Kidney (tissue), 14 donors: Measurements from ENCODE around the gene LPCAT2. TPM values are rescaled to one million over a fixed set of nuclear protein-coding genes. Genes with fewer than 3 reads are reported as not detected.
"Not testable (repeated sequence)": the region's sequence is repeated elsewhere in the genome, so short reads cannot be mapped to it uniquely, and the experiment has no call there.

Source experiments
- DNase-seq, 5 donors: peaks; one replicate each; pipeline ENCODE4 v3.0.0-alpha.2; 2013 to 2020
- FAIRE-seq: peaks from 2 replicates; lab custom pipeline; 2012; peaks lifted over from hg19 to GRCh38; lab: Jason Lieb, UNC
- H3K27ac ChIP-seq, 2 donors: one replicate each; pipeline ENCODE4 v1.7.0; 2013; ENCODE audit warnings: low read depth in 2 of 2, low read length in 2 of 2, inconsistent platforms in 1 of 2
- H3K27me3 ChIP-seq: one replicate; pipeline ENCODE4 v1.7.1; 2013; ENCODE audit warnings: low read length, inconsistent platforms; ENCODE audit not compliant: control insufficient read depth, insufficient read depth
- H3K36me3 ChIP-seq, 3 donors: one replicate each; pipeline versions ENCODE4 v1.7.0 to v1.7.1; 2013; ENCODE audit warnings: low read length in 3 of 3, control low read depth in 1 of 3, inconsistent platforms in 1 of 3; ENCODE audit not compliant: insufficient read depth in 3 of 3, control insufficient read depth in 2 of 3
- H3K4me1 ChIP-seq, 3 donors: one replicate each; pipeline versions ENCODE4 v1.7.0 to v1.7.1; 2013; ENCODE audit warnings: low read length in 3 of 3, inconsistent platforms in 1 of 3, low read depth in 1 of 3; ENCODE audit not compliant: control insufficient read depth in 2 of 3, insufficient read depth in 2 of 3
- H3K4me3 ChIP-seq, 3 donors: one replicate each; pipeline versions ENCODE4 v1.7.0 to v1.8.1; 2013; ENCODE audit warnings: low read length in 3 of 3, control low read depth in 1 of 3, inconsistent platforms in 1 of 3
- H3K9ac ChIP-seq, 3 donors: one replicate each; pipeline versions ENCODE4 v1.7.0 to v1.7.1; 2013; ENCODE audit warnings: low read length in 3 of 3, control low read depth in 1 of 3, inconsistent platforms in 1 of 3
- H3K9me3 ChIP-seq, 3 donors: one replicate each; pipeline versions ENCODE4 v1.7.0 to v1.7.1; 2013; ENCODE audit warnings: low read length in 3 of 3, control low read depth in 1 of 3, inconsistent platforms in 1 of 3; ENCODE audit not compliant: control insufficient read depth in 2 of 3, insufficient read depth in 1 of 3
- intact Hi-C: fragments of 100-400 bp; cut with DNase I; formaldehyde crosslinking; loops from one replicate; pipeline ENCODE4 v1.11.1; 2022
- polyA plus RNA-seq: library from polyadenylated mRNA; stranded (reverse); fragments of 350-450 nt; fragmentation: Illumina TruSeq; extraction: RNeasy Lipid Tissue Mini Kit (QIAGEN cat#74804); gene quantifications from one replicate; pipeline ENCODE4 v1.2.3, GENCODE V29; 2014; ENCODE audit warnings: low read depth, low replicate concordance; ENCODE audit not compliant: insufficient read depth
- total RNA-seq: library from RNA; stranded (reverse); fragmentation: NEBNext Ultra II Directional; extraction: Animal tissue kit (Norgen Biotek cat#: 25700); gene quantifications from one replicate; pipeline ENCODE4 v1.2.1, GENCODE V29; 2021
- TF ChIP-seq, protein P1 (sequence below): IDR thresholded peaks from 3 replicates; pipeline ENCODE4 v1.5.1; 2012; ENCODE audit warnings: mild to moderate bottlenecking, moderate library complexity, borderline replicate concordance; ENCODE audit not compliant: insufficient read depth; ENCODE audit errors: extremely low read depth
- donor health status: control.
- donor health status: control.
- donor health status: control.
- donor health status: control.
- donor health status: control.
- donor health status: DM: yes; HTN: yes; CAD: no.
- donor health status: Normal renal cell carcinoma (clear cell type).

LPCAT2 gene
- total and polyA plus RNA-seq, 2 donors from 2014 or later = 7.7 to 20.6 TPM

DNA sequence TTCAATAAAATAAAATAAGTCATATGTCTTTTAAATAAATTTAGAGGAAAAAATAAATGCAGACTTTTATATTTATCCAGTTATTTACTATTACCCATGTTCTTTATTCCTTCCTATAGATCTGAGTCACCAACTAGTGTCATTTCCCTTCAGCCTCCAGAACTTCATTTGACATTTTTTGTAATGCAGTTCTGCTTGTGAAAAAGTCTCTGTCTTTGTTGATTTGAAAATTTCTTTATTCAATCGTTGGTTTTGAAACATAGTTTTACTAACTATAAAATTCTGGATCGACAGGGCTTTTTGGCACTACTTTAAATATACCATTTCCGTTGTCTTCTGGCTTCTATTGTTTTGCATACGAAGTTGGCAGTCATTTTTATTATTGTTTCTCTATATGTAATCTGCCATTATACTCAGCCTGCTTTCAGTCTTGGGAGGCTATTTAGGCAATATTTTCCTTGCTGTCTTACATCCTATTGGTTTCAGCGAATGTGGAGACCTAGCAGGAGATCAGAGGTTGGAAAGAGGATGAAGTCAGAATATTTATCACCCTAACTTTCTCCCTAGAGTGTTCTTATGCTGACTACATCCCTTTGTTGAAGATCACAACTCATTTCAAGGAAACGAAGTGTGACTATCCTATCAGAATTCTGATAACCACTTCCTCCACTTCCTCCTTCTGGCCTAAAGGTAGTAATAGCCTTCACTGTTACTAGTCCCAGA, 104.9 kb downstream of the LPCAT2 start:
- H3K27me3 ChIP-seq = no peaks in the 10 kb centered on the region
- intact Hi-C loops = no loop called here
- no peak for FAIRE-seq
- no peak overlapping the region for H3K4me3 ChIP-seq
- no peak overlapping the region for H3K27ac ChIP-seq
- no peak for DNase-seq
- no peaks in the 10 kb centered on the region for H3K36me3 ChIP-seq
- TF ChIP-seq, protein P1, sequence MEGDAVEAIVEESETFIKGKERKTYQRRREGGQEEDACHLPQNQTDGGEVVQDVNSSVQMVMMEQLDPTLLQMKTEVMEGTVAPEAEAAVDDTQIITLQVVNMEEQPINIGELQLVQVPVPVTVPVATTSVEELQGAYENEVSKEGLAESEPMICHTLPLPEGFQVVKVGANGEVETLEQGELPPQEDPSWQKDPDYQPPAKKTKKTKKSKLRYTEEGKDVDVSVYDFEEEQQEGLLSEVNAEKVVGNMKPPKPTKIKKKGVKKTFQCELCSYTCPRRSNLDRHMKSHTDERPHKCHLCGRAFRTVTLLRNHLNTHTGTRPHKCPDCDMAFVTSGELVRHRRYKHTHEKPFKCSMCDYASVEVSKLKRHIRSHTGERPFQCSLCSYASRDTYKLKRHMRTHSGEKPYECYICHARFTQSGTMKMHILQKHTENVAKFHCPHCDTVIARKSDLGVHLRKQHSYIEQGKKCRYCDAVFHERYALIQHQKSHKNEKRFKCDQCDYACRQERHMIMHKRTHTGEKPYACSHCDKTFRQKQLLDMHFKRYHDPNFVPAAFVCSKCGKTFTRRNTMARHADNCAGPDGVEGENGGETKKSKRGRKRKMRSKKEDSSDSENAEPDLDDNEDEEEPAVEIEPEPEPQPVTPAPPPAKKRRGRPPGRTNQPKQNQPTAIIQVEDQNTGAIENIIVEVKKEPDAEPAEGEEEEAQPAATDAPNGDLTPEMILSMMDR = no peak
- H3K4me1 ChIP-seq = no peaks in the 10 kb centered on the region
- no peak overlapping the region for H3K9ac ChIP-seq
- H3K9me3 ChIP-seq = no peaks in the 10 kb centered on the region

DNA sequence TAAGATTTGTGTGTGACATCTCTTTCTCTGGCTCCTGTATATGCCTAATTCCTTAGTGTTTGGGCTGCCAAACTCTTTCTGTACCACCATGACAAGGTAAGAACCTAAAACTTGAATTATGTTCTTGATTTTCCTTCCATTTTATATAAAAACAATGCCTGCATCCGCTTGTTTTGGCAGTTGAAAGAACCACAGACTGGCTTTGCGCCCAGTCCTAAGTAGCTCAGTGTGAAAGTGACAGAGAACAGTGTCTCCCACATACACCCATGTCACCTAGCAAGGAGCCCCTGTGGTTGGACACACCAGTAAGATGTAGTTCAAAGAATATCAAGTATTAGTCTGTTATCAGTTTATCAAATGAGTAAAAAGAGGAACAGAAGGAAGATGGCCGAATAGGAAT, 106.2 kb downstream of the LPCAT2 start:
- TF ChIP-seq, protein P1 = no peak
- FAIRE-seq = no peak
- H3K27ac ChIP-seq = no peak overlapping the region

DNA sequence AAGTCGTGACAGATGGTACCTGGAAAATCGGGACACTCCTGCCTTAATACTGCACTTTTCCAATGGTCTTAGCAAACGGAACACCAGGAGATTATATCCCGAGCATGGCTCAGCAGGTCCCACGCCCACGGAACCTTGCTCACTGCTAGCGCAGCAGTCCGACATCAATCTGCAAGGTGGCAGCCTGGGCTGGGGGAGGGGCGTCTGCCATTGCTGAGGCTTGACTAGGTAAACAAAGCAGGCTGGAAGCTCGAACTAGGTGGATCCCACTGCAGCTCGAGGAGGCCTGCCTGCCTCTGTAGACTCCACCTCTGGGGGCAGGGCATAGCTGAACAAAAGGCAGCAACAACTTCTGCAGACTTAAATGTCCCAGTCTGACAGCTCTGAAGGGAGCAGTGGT, 106.8 kb downstream of the LPCAT2 start:
- H3K4me1 ChIP-seq, H3K4me3 ChIP-seq, H3K9me3 ChIP-seq, H3K27me3 ChIP-seq, DNase-seq, intact Hi-C loops, FAIRE-seq, H3K9ac ChIP-seq, H3K36me3 ChIP-seq, H3K27ac ChIP-seq: not testable (repeated sequence)

More for the DNA sequence above, 106.2 kb downstream of the LPCAT2 start:
- Histone ChIP-seq H3K27me3 (no peaks in the 10 kb centered on the region), H3K36me3 (no peaks in the 10 kb centered on the region), H3K4me3 (no peak overlapping the region), H3K4me1 (no peaks in the 10 kb centered on the region), H3K9ac (no peak overlapping the region), H3K9me3 (no peaks in the 10 kb centered on the region)
- DNase-seq = peak in 1 of 5 donors; percentile 23
- intact Hi-C loops = no loop called here

DNA sequence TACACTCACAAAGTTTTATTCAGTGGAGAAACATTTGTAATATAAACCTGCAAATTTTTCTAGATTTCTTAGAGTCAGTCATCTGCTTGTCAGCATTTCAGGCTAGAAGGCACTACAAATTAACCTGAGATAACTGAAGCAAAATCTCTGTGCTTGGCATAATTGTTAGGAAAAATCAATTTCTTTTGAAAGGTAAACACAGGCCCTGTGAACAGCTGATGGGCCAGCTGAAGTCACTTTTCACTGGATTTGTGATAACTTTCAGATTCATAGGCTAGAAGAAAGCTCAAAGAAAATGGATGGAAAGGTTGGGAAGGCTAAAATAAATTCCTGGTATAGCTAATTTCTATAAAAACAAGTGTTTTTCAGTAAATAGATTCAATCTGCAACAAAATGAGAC, 112.9 kb downstream of the LPCAT2 start:
- DNase-seq = no peak
- intact Hi-C loops = no loop called here
- H3K27me3 ChIP-seq = no peaks in the 10 kb centered on the region
- H3K36me3 ChIP-seq = no peaks in the 10 kb centered on the region
- FAIRE-seq = no peak
- H3K4me3 ChIP-seq = no peak overlapping the region
- TF ChIP-seq, protein P1 = no peak
- H3K9me3 ChIP-seq = no peaks in the 10 kb centered on the region
- H3K4me1 ChIP-seq = no peaks in the 10 kb centered on the region
- no peak overlapping the region for H3K9ac ChIP-seq
- no peak overlapping the region for H3K27ac ChIP-seq
